Measurements from ENCODE around the gene HCLS1. TPM values are rescaled to one million over a fixed set of nuclear protein-coding genes. Genes with fewer than 3 reads are reported as not detected.
"Not testable (repeated sequence)": the region's sequence is repeated elsewhere in the genome, so short reads cannot be mapped to it uniquely, and the experiment has no call there.

HCLS1 gene
- total and polyA plus RNA-seq, 2 donors from 2014 or later: 11.7 to 102 TPM

DNA sequence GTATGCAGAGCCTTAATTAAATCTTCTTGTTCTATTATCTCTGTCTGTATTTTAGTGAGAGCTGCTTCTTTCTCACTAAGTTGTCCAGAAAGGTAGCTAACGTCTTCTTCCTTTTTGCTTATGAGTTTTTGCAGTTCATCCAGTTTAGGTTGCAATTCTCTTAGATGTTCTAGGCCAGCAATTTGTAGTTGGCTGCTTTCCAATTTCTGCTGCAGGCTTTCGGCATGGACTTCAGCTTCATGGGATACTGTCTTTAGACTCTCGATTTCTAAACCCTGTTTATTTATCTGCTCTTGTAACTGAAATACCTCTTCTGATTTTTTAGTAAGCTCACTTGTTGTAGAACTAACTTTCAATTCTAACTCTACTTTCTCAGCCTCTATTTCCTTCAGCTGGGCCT, 35.5 kb upstream of the HCLS1 start:
- FAIRE-seq (no peak), DNase-seq (peak in 1 of 5 donors; percentile 3)
- no peak overlapping the region for H3K27ac ChIP-seq (ENCODE audit: low read depth in 2 of 2, low read length in 2 of 2)
- H3K9me3 ChIP-seq (ENCODE audit: control insufficient read depth in 2 of 3, insufficient read depth in 1 of 3, low read length in 3 of 3): no peaks in the 10 kb centered on the region
- H3K4me3 ChIP-seq (ENCODE audit: low read length in 3 of 3): no peak overlapping the region
- H3K4me1 ChIP-seq (ENCODE audit: control insufficient read depth in 2 of 3, insufficient read depth in 2 of 3, low read depth in 1 of 3, low read length in 3 of 3): peaks cover 0 to 2% (median 0%) of the 10 kb centered on the region in 3 donors
- H3K27me3 ChIP-seq (ENCODE audit: control insufficient read depth, insufficient read depth, low read length): no peaks in the 10 kb centered on the region
- H3K36me3 ChIP-seq (ENCODE audit: control insufficient read depth in 2 of 3, insufficient read depth in 3 of 3, low read length in 3 of 3): peaks cover 10 to 26% (median 23%) of the 10 kb centered on the region in 3 donors
- no peak overlapping the region for H3K9ac ChIP-seq (ENCODE audit: low read length in 3 of 3)
- TF ChIP-seq, protein P1, sequence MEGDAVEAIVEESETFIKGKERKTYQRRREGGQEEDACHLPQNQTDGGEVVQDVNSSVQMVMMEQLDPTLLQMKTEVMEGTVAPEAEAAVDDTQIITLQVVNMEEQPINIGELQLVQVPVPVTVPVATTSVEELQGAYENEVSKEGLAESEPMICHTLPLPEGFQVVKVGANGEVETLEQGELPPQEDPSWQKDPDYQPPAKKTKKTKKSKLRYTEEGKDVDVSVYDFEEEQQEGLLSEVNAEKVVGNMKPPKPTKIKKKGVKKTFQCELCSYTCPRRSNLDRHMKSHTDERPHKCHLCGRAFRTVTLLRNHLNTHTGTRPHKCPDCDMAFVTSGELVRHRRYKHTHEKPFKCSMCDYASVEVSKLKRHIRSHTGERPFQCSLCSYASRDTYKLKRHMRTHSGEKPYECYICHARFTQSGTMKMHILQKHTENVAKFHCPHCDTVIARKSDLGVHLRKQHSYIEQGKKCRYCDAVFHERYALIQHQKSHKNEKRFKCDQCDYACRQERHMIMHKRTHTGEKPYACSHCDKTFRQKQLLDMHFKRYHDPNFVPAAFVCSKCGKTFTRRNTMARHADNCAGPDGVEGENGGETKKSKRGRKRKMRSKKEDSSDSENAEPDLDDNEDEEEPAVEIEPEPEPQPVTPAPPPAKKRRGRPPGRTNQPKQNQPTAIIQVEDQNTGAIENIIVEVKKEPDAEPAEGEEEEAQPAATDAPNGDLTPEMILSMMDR (IDR thresholded peaks at IDR 0.05; ENCODE audit: borderline replicate concordance, extremely low read depth, insufficient read depth): no peak
- intact Hi-C loops (cut with DNase I): no loop called here

DNA sequence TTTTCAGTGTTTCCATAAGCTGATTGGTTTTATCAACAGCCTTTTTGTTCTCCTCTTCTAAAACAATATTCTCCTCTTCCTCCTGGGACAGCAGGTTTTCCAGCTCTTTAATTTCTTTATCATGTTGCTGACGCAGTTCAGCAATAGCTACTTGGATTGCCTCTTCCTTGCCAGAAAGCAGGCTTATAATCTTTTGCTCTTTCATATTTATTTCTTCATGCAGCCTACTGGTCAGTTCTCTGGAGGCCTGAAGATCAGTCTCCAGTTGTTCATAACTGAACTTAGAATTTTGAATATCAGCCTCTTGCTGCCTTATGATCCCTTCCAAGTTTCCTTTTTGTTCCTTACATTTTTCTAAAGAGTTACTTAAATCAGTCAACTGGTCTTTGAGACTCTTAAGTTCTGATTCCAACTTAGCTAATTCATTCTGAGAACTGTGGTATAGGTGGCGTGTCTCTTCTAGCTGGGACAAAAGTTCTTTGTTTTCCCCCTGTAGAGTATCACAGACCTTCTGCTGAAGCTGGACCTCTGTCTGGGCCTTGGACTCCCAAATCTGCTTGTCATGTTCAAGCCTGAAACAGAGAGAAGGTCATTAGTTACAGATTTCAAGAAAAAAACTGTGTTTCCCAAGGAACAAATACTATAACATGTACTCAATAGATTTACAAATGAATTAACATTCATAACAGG, 31.5 kb upstream of the HCLS1 start:
- H3K36me3 ChIP-seq (ENCODE audit: control insufficient read depth in 2 of 3, insufficient read depth in 3 of 3, low read length in 3 of 3): peaks cover 13 to 32% (median 18%) of the 10 kb centered on the region in 3 donors
- FAIRE-seq: no peak
- intact Hi-C loops (cut with DNase I): no loop called here

DNA sequence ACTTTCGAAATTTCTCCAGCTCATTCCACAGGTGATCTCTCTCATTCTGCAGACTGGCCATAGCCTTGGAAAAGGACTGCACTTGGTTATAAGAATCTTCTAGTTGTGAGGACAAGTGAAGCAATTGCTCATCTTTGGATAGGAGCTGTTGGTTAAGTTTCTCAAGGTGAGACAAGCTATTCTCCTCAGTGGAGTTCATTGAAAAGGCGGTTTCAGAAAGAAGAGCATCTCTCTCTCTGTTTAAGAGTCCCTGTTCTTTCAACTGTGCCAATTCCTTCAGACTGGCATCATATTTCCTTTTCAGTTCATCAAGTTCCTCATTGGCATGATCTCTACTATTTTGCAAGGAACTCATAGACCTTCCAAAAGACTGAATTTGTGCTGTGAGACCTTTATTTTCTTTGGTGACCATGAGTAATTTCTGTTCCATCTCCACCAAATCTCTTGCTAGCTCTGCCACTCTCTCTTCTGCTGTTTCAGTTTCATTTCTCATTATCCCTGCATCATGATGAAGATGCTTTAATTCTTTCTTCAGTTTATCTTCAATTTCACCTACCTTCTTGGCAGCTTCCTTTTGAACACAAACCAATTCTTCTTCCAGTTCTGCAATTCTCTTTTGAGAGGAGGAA, 30.2 kb upstream of the HCLS1 start:
- H3K9me3 ChIP-seq (ENCODE audit: control insufficient read depth in 2 of 3, insufficient read depth in 1 of 3, low read length in 3 of 3): no peaks in the 10 kb centered on the region
- no peak overlapping the region for H3K9ac ChIP-seq (ENCODE audit: low read length in 3 of 3)
- H3K36me3 ChIP-seq (ENCODE audit: control insufficient read depth in 2 of 3, insufficient read depth in 3 of 3, low read length in 3 of 3): peaks cover 13 to 35% (median 17%) of the 10 kb centered on the region in 3 donors
- H3K4me3 ChIP-seq (ENCODE audit: low read length in 3 of 3): no peak overlapping the region
- H3K27me3 ChIP-seq (ENCODE audit: control insufficient read depth, insufficient read depth, low read length): no peaks in the 10 kb centered on the region
- no peaks in the 10 kb centered on the region for H3K4me1 ChIP-seq (ENCODE audit: control insufficient read depth in 2 of 3, insufficient read depth in 2 of 3, low read depth in 1 of 3, low read length in 3 of 3)
- H3K27ac ChIP-seq (ENCODE audit: low read depth in 2 of 2, low read length in 2 of 2): no peak overlapping the region
- FAIRE-seq: no peak
- DNase-seq: no peak
- intact Hi-C loops (cut with DNase I): no loop called here
- TF ChIP-seq, protein P1 (IDR thresholded peaks at IDR 0.05; ENCODE audit: borderline replicate concordance, extremely low read depth, insufficient read depth): no peak

More for the DNA sequence above, 31.5 kb upstream of the HCLS1 start:
- no peak for DNase-seq
- peaks cover 0 to 2% (median 0%) of the 10 kb centered on the region in 3 donors for H3K4me1 ChIP-seq (ENCODE audit: control insufficient read depth in 2 of 3, insufficient read depth in 2 of 3, low read depth in 1 of 3, low read length in 3 of 3)
- H3K9ac ChIP-seq (ENCODE audit: low read length in 3 of 3): no peak overlapping the region
- no peaks in the 10 kb centered on the region for H3K9me3 ChIP-seq (ENCODE audit: control insufficient read depth in 2 of 3, insufficient read depth in 1 of 3, low read length in 3 of 3)
- TF ChIP-seq, protein P1 (IDR thresholded peaks at IDR 0.05; ENCODE audit: borderline replicate concordance, extremely low read depth, insufficient read depth): no peak
- no peak overlapping the region for H3K4me3 ChIP-seq (ENCODE audit: low read length in 3 of 3)
- H3K27ac ChIP-seq (ENCODE audit: low read depth in 2 of 2, low read length in 2 of 2): no peak overlapping the region
- H3K27me3 ChIP-seq (ENCODE audit: control insufficient read depth, insufficient read depth, low read length): no peaks in the 10 kb centered on the region

DNA sequence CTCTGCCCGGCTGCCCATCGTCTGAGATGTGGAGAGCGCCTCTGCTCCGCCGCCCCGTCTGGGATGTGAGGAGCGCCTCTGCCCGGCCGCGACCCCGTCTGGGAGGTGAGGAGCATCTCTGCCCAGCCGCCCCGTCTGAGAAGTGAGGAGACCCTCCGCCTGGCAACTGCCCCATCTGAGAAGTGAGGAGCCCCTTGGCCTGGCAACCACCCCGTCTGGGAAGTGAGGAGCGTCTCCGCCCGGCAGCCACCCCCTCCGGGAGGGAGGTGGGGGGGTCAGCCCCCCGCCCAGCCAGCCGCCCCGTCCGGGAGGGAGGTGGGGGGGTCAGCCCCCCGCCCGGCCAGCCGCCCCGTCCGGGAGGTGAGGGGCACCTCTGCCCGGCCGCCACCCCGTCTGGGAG, 28.0 kb upstream of the HCLS1 start:
- H3K4me1 ChIP-seq (ENCODE audit: control insufficient read depth in 2 of 3, insufficient read depth in 2 of 3, low read depth in 1 of 3, low read length in 3 of 3); H3K4me3 ChIP-seq (ENCODE audit: low read length in 3 of 3); H3K27me3 ChIP-seq (ENCODE audit: control insufficient read depth, insufficient read depth, low read length); H3K9me3 ChIP-seq (ENCODE audit: control insufficient read depth in 2 of 3, insufficient read depth in 1 of 3, low read length in 3 of 3); intact Hi-C loops (cut with DNase I); H3K9ac ChIP-seq (ENCODE audit: low read length in 3 of 3); DNase-seq; FAIRE-seq; H3K27ac ChIP-seq (ENCODE audit: low read depth in 2 of 2, low read length in 2 of 2): not testable (repeated sequence)
- H3K36me3 ChIP-seq (ENCODE audit: control insufficient read depth in 2 of 3, insufficient read depth in 3 of 3, low read length in 3 of 3): peaks cover 12 to 35% (median 14%) of the 10 kb centered on the region in 3 donors
